Activated B cell treated with CpG ODN at 0.5 μM for 24 hours (primary cell): Measurements from ENCODE around the gene DNAH6. TPM values are rescaled to one million over a fixed set of nuclear protein-coding genes. Genes with fewer than 3 reads are reported as not detected.

ENCODE experiments used
- ATAC-seq: fragments of 200-7000 bp; cut with Tn5 transposase; one replicate; pipeline ENCODE4 v1.10.0; 2021; ENCODE audit warnings: low read depth, mild to moderate bottlenecking, moderate library complexity
- CTCF ChIA-PET: fragments of 350-600 bp; sonication (Branson Sonifier 250); formaldehyde crosslinking; loops from one replicate; lab custom pipeline; 2021; ENCODE audit warnings: antibody characterized with exemption; lab: Charles Lee
- POLR2A ChIA-PET: fragments of 350-600 bp; sonication (Branson Sonifier 250); formaldehyde crosslinking; loops from one replicate; lab custom pipeline; 2021; ENCODE audit warnings: antibody characterized with exemption; lab: Charles Lee
- DNase-seq: peaks from one replicate; pipeline ENCODE4 v3.0.0; 2022
- H3K27ac Mint-ChIP-seq: one replicate; pipeline ENCODE4 v1.8.0; 2020; ENCODE audit warnings: mixed read lengths
- H3K27me3 Mint-ChIP-seq: one replicate; pipeline ENCODE4 v1.8.0; 2021; ENCODE audit warnings: mixed read lengths
- H3K36me3 Mint-ChIP-seq: one replicate; pipeline ENCODE4 v1.8.0; 2021; ENCODE audit warnings: low read depth, mixed read lengths
- H3K4me1 Mint-ChIP-seq: one replicate; pipeline ENCODE4 v1.8.0; 2021; ENCODE audit warnings: mixed read lengths
- H3K4me3 Mint-ChIP-seq: one replicate; pipeline ENCODE4 v1.8.0; 2020; ENCODE audit warnings: mild to moderate bottlenecking, mixed read lengths
- H3K9me3 Mint-ChIP-seq: one replicate; pipeline ENCODE4 v1.8.0; 2020; ENCODE audit warnings: mixed read lengths
- CTCF ChIP-seq: fragments of 200-600 bp; IDR thresholded peaks from one replicate; pipeline ENCODE4 v1.8.0; 2022; ENCODE audit warnings: antibody characterized with exemption, mild to moderate bottlenecking
- intact Hi-C: fragments of 100-400 bp; cut with micrococcal nuclease; formaldehyde crosslinking; loops from one replicate; pipeline ENCODE4 v1.15.1; 2024
- total RNA-seq: library from RNA; stranded (reverse); gene quantifications from 2 replicates; pipeline ENCODE4 v1.2.3, GENCODE V29; 2022

DNAH6 gene
- total RNA-seq, 1 donor from 2014 or later: 0.82 TPM

- H3K4me1 Mint-ChIP-seq: no peaks in the 10 kb centered on the region
- H3K36me3 Mint-ChIP-seq: no peaks in the 10 kb centered on the region
- no peak overlapping the region for H3K4me3 Mint-ChIP-seq
- intact Hi-C loops: no loop called here
- no peak for DNase-seq
- ChIA-PET POLR2A (interaction anchor here (0.6 kb wide), 1 partner anchor 329 kb away, joined by 4 read pairs; no protein-coding TSS in a partner anchor), CTCF (interaction anchor here (0.5 to 1.3 kb wide), 4 partner anchors 342 to 500 kb away, joined by 3 to 5 read pairs (median 3); no protein-coding TSS in a partner anchor)
- H3K9me3 Mint-ChIP-seq: peaks cover 2% of the 10 kb centered on the region
- ATAC-seq: no peak
- H3K27me3 Mint-ChIP-seq: peaks cover 14% of the 10 kb centered on the region
- no peak overlapping the region for H3K27ac Mint-ChIP-seq
- no peak for TF ChIP-seq CTCF
Measured at GRCh38 chr2:84526562-84526961, 10.3 kb downstream of the DNAH6 start.

GRCh38 chr2:84527137-84528129, 11.1 kb downstream of the DNAH6 start:
- ATAC-seq (no peak), DNase-seq (no peak)
- POLR2A ChIA-PET: no interaction called here
- no peak for TF ChIP-seq CTCF
- Mint-ChIP-seq H3K36me3 (no peaks in the 10 kb centered on the region), H3K27me3 (peaks cover 14% of the 10 kb centered on the region), H3K4me1 (no peaks in the 10 kb centered on the region), H3K9me3 (no peaks in the 10 kb centered on the region), H3K27ac (no peak overlapping the region), H3K4me3 (no peak overlapping the region)
- CTCF ChIA-PET: interaction anchor here (0.5 to 1.3 kb wide), 3 partner anchors 341 to 499 kb away, joined by 3 to 5 read pairs (median 3); no protein-coding TSS in a partner anchor
- intact Hi-C loops: no loop called here

- ATAC-seq: no peak
- Mint-ChIP-seq H3K27me3 (peaks cover 8% of the 10 kb centered on the region), H3K9me3 (no peaks in the 10 kb centered on the region), H3K4me1 (no peaks in the 10 kb centered on the region), H3K27ac (no peak overlapping the region), H3K36me3 (no peaks in the 10 kb centered on the region), H3K4me3 (no peak overlapping the region)
- TF ChIP-seq CTCF: no peak
- intact Hi-C loops: no loop called here
- CTCF ChIA-PET: no interaction called here
- POLR2A ChIA-PET: no interaction called here
- DNase-seq: no peak
Measured at GRCh38 chr2:84532291-84532690, 16.0 kb downstream of the DNAH6 start.

GRCh38 chr2:84534225-84534624, 17.9 kb downstream of the DNAH6 start:
- Mint-ChIP-seq H3K9me3 (no peaks in the 10 kb centered on the region), H3K4me3 (no peak overlapping the region), H3K27ac (no peak overlapping the region), H3K27me3 (peaks cover 7% of the 10 kb centered on the region), H3K36me3 (no peaks in the 10 kb centered on the region), H3K4me1 (no peaks in the 10 kb centered on the region)
- TF ChIP-seq CTCF: no peak
- CTCF ChIA-PET: no interaction called here
- intact Hi-C loops: no loop called here
- DNase-seq: no peak
- ATAC-seq: no peak
- POLR2A ChIA-PET: no interaction called here

GRCh38 chr2:84537251-84537650, 21.0 kb downstream of the DNAH6 start:
- intact Hi-C loops: no loop called here
- Mint-ChIP-seq H3K27ac (no peak overlapping the region), H3K36me3 (no peaks in the 10 kb centered on the region), H3K4me3 (no peak overlapping the region), H3K27me3 (peaks cover 7% of the 10 kb centered on the region), H3K4me1 (no peaks in the 10 kb centered on the region), H3K9me3 (no peaks in the 10 kb centered on the region)
- DNase-seq: no peak
- ChIA-PET POLR2A (no interaction called here), CTCF (no interaction called here)
- no peak for ATAC-seq
- no peak for TF ChIP-seq CTCF
